ENCODE data around the gene YJU2.
"Not testable (repeated sequence)": the region's sequence is repeated elsewhere in the genome, so short reads cannot be mapped to it uniquely, and the experiment has no call there.

YJU2 gene

GRCh38 chr19:4246767-4247593 lies at the start of gene YJU2:
Gene YJU2 (plus strand): TSS chr19:4247080. CDS start chr19:4247147, 67 bp downstream.
- peak; percentile 100 for DNase-seq

GRCh38 chr19:4197228-4197624 lies 49.7 kb upstream of the YJU2 start:
- DNase-seq, result no peak

- DNase-seq, result peak; percentile 36
Measured at GRCh38 chr19:4197625-4198466, 49.0 kb upstream of the YJU2 start.

- no peak for DNase-seq
Measured at GRCh38 chr19:4198467-4199126, 48.3 kb upstream of the YJU2 start.

GRCh38 chr19:4199699-4200293 lies 47.1 kb upstream of the YJU2 start:
- no peak for DNase-seq

GRCh38 chr19:4200940-4201542 lies 45.8 kb upstream of the YJU2 start:
- no peak for DNase-seq

- DNase-seq, result no peak
Measured at GRCh38 chr19:4201798-4202197, 45.1 kb upstream of the YJU2 start.

GRCh38 chr19:4206818-4207484 lies 39.9 kb upstream of the YJU2 start:
- no peak for DNase-seq

GRCh38 chr19:4208385-4209094 lies 38.3 kb upstream of the YJU2 start:
- DNase-seq, result no peak

GRCh38 chr19:4210166-4210731 lies 36.6 kb upstream of the YJU2 start:
- no peak for DNase-seq

GRCh38 chr19:4213116-4213515 lies 33.8 kb upstream of the YJU2 start:
- no peak for DNase-seq

GRCh38 chr19:4215807-4216206 lies 31.1 kb upstream of the YJU2 start:
- DNase-seq, result no peak

- DNase-seq, result no peak
Measured at GRCh38 chr19:4216846-4217245, 30.0 kb upstream of the YJU2 start.

- no peak for DNase-seq
Measured at GRCh38 chr19:4217429-4218264, 29.2 kb upstream of the YJU2 start.

- not testable (repeated sequence) for DNase-seq
Measured at GRCh38 chr19:4218523-4218922, 28.4 kb upstream of the YJU2 start.

GRCh38 chr19:4220188-4220587 lies 26.7 kb upstream of the YJU2 start:
- DNase-seq, result no peak

- no peak for DNase-seq
Measured at GRCh38 chr19:4224470-4224869, 22.4 kb upstream of the YJU2 start.

GRCh38 chr19:4225885-4226284 lies 21.0 kb upstream of the YJU2 start:
- no peak for DNase-seq

GRCh38 chr19:4227771-4228170 lies 19.1 kb upstream of the YJU2 start:
- no peak for DNase-seq

- no peak for DNase-seq
Measured at GRCh38 chr19:4228765-4229178, 18.1 kb upstream of the YJU2 start.

Data from activated CD4-positive, alpha-beta T cell treated with anti-CD3 and anti-CD28 coated beads for 48 hours (primary cell).